ENCODE results near the gene TPSG1.

TPSG1 gene

GRCh38 chr16:1174477-1175357 lies 50.4 kb downstream of the TPSG1 start:
- no peak for DNase-seq

GRCh38 chr16:1173788-1174451 lies 51.1 kb downstream of the TPSG1 start:
- DNase-seq = no peak

GRCh38 chr16:1172651-1173050 lies 52.4 kb downstream of the TPSG1 start:
- DNase-seq = no peak

DNA sequence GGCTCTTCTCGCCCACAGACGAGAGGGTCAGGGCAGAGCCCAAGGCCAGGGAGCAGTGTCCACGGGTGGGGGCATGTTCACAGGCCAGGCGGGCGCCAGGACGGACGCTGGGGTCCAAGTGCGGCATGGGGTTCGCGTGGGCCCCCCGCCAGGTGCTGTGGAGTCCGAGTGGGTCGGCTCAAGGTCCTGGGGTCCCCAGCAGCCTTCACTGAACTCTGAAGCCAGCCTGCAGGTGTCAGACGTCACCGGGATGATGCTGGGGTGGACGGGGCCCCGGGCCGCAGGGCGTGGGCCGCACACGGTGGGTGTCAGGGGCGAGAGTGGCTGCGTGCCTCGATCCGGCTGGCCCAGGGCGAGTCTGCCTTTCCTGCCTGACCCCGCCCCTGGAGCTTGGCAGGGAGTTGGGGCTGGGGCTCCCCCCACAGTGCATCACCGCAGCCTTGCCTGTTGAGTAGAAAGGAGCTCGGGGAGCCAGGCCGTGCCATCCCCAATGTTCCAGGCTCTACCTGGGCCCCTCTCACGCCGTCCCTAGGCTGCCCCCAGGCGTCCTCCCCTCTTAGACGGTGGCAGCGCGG lies 53.1 kb downstream of the TPSG1 start:
- DNase-seq = no peak

All from effector CD4-positive, alpha-beta T cell (primary cell).